ENCODE measurements around the gene TFB2M. TPM values are rescaled to one million over a fixed set of nuclear protein-coding genes. Genes with fewer than 3 reads are reported as not detected.
A peak's percentile ranks its signal among the peaks of the same experiment; 100 is the strongest.

The TFB2M gene
- total and polyA plus RNA-seq, 2 of the 13 experiments (the other 11 are each of a cell fraction or from before 2014, with no cell fraction given) = 15.7 to 31.4 TPM

DNA sequence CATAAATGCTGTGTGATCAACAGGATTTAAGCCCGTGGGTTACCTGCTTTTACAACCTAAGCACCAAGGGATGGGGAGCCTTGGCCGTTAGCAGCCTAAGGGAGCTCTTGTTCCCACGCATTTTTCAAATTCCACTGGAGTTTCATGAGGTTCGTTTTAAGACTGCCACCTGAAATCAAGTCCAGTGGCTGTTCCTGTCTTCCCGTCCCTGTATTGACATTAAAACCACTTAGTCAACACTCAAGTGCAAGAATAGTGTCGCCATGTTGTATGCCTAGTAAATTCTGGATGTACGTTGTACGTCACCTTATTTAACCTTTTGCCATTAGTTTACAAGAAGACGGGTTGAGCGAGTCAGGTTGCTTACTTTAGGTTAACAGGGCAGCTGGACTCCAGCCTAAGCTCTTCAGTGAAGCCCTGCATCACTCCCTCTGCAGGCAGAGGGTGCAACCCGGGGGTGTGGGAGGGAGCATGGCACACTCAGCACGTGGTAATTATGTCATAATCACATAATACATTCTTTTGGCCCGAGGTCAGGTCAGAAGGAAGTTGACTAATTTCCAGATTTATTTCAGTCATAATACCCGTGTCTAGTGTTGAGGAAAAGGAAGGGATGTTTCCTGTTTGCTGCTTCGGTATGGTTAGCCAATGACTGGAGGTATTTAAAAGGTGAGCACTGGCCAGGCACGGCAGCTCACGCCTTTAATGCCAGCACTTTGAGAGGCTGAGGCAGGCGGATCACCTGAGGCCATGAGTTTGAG is 42.7 kb upstream of the TFB2M start:
- intact Hi-C loops (cut with micrococcal nuclease; ENCODE audit: unreplicated experiment) (no loop called here), in situ Hi-C loops (cut with HindIII; ENCODE audit: extremely low pct_ligation_motif_present, low pct_unique_long_range_greater_than_20kb) (no loop called here)
- H3K4me1 ChIP-seq (ENCODE audit: insufficient read depth, low read length) = peaks cover 14% of the 10 kb centered on the region
- no peak overlapping the region for H3K9ac ChIP-seq (ENCODE audit: insufficient read depth, low read depth, low read length)
- H4K20me1 ChIP-seq (ENCODE audit: insufficient read depth, low read length) = no peaks in the 10 kb centered on the region
- H3K27ac ChIP-seq (ENCODE audit: extremely low read length, insufficient read depth, low read length) = peak overlapping the region; percentile 49
- POLR2A ChIA-PET = interaction anchor here (0.7 to 1.0 kb wide), 4 partner anchors 25 to 88 kb away, joined by 3 to 7 read pairs (median 3); partner anchors contain the start of genes CNST and TFB2M
- FAIRE-seq (peak; percentile 26), DNase-seq (ENCODE audit: low spot score) (peak; percentile 70), ATAC-seq (peak; percentile 91)
- H3K4me2 ChIP-seq (ENCODE audit: low read depth, low read length) = peak overlapping the region; percentile 29; the same call in 1 of the 2 replicates
- H3K9me3 ChIP-seq (ENCODE audit: low read length) = no peaks in the 10 kb centered on the region
- H3K36me3 ChIP-seq (replicated peaks in 1 of 2; ENCODE audit: control insufficient read depth in 1 of 2, insufficient read depth in 2 of 2, low read length in 2 of 2) = no peaks in the 10 kb centered on the region; a peak in 1 of 5 replicates
- peaks cover 4% of the 10 kb centered on the region for H3K79me2 ChIP-seq (ENCODE audit: insufficient read depth, low read length)
- H3K27me3 ChIP-seq (ENCODE audit: control insufficient read depth in 1 of 2, insufficient read depth in 2 of 2, low read length in 2 of 2) = no peaks in the 10 kb centered on the region
- WGBS (ENCODE audit: low lambda C conversion rate) = 30% methylated on average over 17 of the region's 18 CpGs
- no peak overlapping the region for H2AFZ ChIP-seq (ENCODE audit: low read length)
- CTCF ChIA-PET (ENCODE audit: low intra/inter-chr PET ratio, low total read pairs) = no interaction called here
- peak overlapping the region in 1 of 3 experiments; percentile 7; a peak in 1 of 6 replicates for H3K4me3 ChIP-seq (replicated peaks in 1 of 3; ENCODE audit: insufficient read depth in 1 of 3, low read depth in 2 of 3, low read length in 3 of 3)
- BruUV-seq (replicated peaks) = no TSS peak
- TF ChIP-seq HOXA3 (CRISPR knock-in tag; IDR thresholded peaks at IDR 0.05) (peak; percentile 50; the same call in 1 of the 2 replicates), SALL1 (CRISPR knock-in tag; IDR thresholded peaks at IDR 0.05) (peak; percentile 67), RAD51 (IDR thresholded peaks at IDR 0.05; ENCODE audit: borderline replicate concordance) (no peak), GABPB1 (CRISPR knock-in tag; IDR thresholded peaks at IDR 0.05) (0 out of 2 replicates have a peak, but pooled peaks have one; percentile 14), SMC3 (IDR thresholded peaks at IDR 0.05; ENCODE audit: low read length) (peak; percentile 29; the same call in 1 of the 2 replicates), ZNF382 (CRISPR knock-in tag; IDR thresholded peaks at IDR 0.05; ENCODE audit: borderline replicate concordance) (no peak), BORCS8-MEF2B (CRISPR knock-in tag; IDR thresholded peaks at IDR 0.05) (no peak), FOSL2 (CRISPR knock-in tag; IDR thresholded peaks at IDR 0.05) (peak; percentile 63), FOXA3 (CRISPR knock-in tag; IDR thresholded peaks at IDR 0.05) (peak; percentile 50), SKI (IDR thresholded peaks at IDR 0.05; ENCODE audit: partially characterized antibody) (peak; percentile 29), RXRB (CRISPR knock-in tag; IDR thresholded peaks at IDR 0.05; ENCODE audit: borderline replicate concordance) (peak; percentile 74; the same call in 1 of the 2 replicates), MYC (CRISPR knock-in tag; IDR thresholded peaks at IDR 0.05; ENCODE audit: borderline replicate concordance) (peak; percentile 53; the same call in 1 of the 2 replicates), BHLHE40 (IDR thresholded peaks at IDR 0.05; ENCODE audit: low read length) (peak; percentile 84), CREB1 (IDR thresholded peaks at IDR 0.05) (0 out of 2 replicates have a peak, but pooled peaks have one; percentile 40), CREB1 (CRISPR knock-in tag; IDR thresholded peaks at IDR 0.05) (no peak; the same call in 1 of the 2 replicates)
- TF ChIP-seq, protein P1, sequence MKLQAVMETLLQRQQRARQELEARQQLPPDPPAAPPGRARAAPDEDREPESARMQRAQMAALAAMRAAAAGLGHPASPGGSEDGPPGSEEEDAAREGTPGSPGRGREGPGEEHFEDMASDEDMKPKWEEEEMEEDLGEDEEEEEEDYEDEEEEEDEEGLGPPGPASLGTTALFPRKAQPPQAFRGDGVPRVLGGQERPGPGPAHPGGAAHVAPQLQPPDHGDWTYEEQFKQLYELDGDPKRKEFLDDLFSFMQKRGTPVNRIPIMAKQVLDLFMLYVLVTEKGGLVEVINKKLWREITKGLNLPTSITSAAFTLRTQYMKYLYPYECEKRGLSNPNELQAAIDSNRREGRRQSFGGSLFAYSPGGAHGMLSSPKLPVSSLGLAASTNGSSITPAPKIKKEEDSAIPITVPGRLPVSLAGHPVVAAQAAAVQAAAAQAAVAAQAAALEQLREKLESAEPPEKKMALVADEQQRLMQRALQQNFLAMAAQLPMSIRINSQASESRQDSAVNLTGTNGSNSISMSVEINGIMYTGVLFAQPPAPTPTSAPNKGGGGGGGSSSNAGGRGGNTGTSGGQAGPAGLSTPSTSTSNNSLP (IDR thresholded peaks at IDR 0.05; ENCODE audit: low read depth, low read length) = peak; percentile 9; the same call in 1 of the 2 replicates
- TF ChIP-seq, protein P2, sequence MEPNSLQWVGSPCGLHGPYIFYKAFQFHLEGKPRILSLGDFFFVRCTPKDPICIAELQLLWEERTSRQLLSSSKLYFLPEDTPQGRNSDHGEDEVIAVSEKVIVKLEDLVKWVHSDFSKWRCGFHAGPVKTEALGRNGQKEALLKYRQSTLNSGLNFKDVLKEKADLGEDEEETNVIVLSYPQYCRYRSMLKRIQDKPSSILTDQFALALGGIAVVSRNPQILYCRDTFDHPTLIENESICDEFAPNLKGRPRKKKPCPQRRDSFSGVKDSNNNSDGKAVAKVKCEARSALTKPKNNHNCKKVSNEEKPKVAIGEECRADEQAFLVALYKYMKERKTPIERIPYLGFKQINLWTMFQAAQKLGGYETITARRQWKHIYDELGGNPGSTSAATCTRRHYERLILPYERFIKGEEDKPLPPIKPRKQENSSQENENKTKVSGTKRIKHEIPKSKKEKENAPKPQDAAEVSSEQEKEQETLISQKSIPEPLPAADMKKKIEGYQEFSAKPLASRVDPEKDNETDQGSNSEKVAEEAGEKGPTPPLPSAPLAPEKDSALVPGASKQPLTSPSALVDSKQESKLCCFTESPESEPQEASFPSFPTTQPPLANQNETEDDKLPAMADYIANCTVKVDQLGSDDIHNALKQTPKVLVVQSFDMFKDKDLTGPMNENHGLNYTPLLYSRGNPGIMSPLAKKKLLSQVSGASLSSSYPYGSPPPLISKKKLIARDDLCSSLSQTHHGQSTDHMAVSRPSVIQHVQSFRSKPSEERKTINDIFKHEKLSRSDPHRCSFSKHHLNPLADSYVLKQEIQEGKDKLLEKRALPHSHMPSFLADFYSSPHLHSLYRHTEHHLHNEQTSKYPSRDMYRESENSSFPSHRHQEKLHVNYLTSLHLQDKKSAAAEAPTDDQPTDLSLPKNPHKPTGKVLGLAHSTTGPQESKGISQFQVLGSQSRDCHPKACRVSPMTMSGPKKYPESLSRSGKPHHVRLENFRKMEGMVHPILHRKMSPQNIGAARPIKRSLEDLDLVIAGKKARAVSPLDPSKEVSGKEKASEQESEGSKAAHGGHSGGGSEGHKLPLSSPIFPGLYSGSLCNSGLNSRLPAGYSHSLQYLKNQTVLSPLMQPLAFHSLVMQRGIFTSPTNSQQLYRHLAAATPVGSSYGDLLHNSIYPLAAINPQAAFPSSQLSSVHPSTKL (CRISPR knock-in tag; IDR thresholded peaks at IDR 0.05) = 0 out of 2 replicates have a peak, but pooled peaks have one; percentile 10
- TF ChIP-seq, protein P3, sequence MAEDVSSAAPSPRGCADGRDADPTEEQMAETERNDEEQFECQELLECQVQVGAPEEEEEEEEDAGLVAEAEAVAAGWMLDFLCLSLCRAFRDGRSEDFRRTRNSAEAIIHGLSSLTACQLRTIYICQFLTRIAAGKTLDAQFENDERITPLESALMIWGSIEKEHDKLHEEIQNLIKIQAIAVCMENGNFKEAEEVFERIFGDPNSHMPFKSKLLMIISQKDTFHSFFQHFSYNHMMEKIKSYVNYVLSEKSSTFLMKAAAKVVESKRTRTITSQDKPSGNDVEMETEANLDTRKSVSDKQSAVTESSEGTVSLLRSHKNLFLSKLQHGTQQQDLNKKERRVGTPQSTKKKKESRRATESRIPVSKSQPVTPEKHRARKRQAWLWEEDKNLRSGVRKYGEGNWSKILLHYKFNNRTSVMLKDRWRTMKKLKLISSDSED (CRISPR knock-in tag; IDR thresholded peaks at IDR 0.05) = no peak
